ENCODE results near the gene LRRTM4. TPM values are rescaled to one million over a fixed set of nuclear protein-coding genes. Genes with fewer than 3 reads are reported as not detected.
"Not testable (repeated sequence)": the region's sequence is repeated elsewhere in the genome, so short reads cannot be mapped to it uniquely, and the experiment has no call there.

LRRTM4 gene
- total RNA-seq, 1 experiment from 2014 or later, result 9.4 TPM

DNA sequence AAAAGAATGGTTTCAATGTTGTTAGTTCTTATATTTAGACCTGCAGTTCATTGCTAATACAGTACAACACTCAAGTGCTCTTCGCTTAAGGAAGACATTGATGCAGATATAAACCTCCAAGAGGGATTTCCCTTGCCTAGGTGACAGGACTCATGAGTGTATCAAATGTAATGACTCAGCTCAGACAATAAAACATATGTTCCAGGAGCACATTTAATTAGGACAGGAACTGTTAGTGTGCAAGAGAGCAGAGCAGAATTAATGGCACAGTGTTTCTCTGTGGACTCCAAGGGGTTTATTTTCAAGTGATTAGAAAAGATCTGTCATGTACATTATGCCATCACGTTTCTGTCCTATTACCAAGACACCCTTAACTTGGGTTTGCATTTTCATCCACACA, 375.0 kb downstream of the LRRTM4 start (continued):
- TF ChIP-seq, protein P1, sequence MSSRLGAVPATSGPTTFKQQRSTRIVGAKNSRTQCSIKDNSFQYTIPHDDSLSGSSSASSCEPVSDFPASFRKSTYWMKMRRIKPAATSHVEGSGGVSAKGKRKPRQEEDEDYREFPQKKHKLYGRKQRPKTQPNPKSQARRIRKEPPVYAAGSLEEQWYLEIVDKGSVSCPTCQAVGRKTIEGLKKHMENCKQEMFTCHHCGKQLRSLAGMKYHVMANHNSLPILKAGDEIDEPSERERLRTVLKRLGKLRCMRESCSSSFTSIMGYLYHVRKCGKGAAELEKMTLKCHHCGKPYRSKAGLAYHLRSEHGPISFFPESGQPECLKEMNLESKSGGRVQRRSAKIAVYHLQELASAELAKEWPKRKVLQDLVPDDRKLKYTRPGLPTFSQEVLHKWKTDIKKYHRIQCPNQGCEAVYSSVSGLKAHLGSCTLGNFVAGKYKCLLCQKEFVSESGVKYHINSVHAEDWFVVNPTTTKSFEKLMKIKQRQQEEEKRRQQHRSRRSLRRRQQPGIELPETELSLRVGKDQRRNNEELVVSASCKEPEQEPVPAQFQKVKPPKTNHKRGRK (CRISPR knock-in tag; IDR thresholded peaks at IDR 0.05; ENCODE audit: borderline replicate concordance), result no peak
- TF ChIP-seq OVOL2 (CRISPR knock-in tag; IDR thresholded peaks at IDR 0.05; ENCODE audit: borderline replicate concordance) (no peak), TEAD1 (CRISPR knock-in tag; IDR thresholded peaks at IDR 0.05) (no peak), FOXP1 (CRISPR knock-in tag; IDR thresholded peaks at IDR 0.05; ENCODE audit: borderline replicate concordance) (no peak), ESRRA (CRISPR knock-in tag; IDR thresholded peaks at IDR 0.05; ENCODE audit: borderline replicate concordance) (no peak)

DNA sequence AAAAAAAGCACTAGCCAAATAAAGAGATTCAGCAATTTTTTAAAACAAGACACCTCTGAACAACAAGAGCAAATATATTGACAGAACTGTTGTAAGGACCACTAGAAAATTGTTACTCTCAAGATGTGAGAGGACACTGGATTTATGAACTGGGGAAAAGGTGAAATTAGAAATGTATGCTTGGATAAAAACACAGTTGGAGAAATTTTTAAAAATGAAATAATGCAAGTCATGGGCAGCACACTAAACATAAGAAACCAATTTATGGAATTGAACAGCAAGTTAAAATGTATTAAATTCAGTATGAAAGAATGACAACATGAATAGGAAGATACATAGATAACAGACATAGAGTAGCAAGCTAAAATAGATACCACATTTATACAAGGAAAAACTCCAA, 377.4 kb downstream of the LRRTM4 start:
- Mint-ChIP-seq H3K4me1 (peaks cover 6% of the 10 kb centered on the region; the same call in 1 of the 2 replicates), H3K4me3 (no peak overlapping the region), H3K27ac (no peak overlapping the region), H3K36me3 (peaks cover 8% of the 10 kb centered on the region), H3K27me3 (ENCODE audit: low read depth) (peaks cover 2% of the 10 kb centered on the region; the same call in 1 of the 2 replicates), H3K9me3 (peaks cover 14% of the 10 kb centered on the region)
- TF ChIP-seq GRHL2 (CRISPR knock-in tag; IDR thresholded peaks at IDR 0.05; ENCODE audit: insufficient replicate concordance, severe bottlenecking), result no peak
- TF ChIP-seq, protein P2, sequence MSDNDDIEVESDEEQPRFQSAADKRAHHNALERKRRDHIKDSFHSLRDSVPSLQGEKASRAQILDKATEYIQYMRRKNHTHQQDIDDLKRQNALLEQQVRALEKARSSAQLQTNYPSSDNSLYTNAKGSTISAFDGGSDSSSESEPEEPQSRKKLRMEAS (CRISPR knock-in tag; IDR thresholded peaks at IDR 0.05), result no peak
- TF ChIP-seq, protein P3, sequence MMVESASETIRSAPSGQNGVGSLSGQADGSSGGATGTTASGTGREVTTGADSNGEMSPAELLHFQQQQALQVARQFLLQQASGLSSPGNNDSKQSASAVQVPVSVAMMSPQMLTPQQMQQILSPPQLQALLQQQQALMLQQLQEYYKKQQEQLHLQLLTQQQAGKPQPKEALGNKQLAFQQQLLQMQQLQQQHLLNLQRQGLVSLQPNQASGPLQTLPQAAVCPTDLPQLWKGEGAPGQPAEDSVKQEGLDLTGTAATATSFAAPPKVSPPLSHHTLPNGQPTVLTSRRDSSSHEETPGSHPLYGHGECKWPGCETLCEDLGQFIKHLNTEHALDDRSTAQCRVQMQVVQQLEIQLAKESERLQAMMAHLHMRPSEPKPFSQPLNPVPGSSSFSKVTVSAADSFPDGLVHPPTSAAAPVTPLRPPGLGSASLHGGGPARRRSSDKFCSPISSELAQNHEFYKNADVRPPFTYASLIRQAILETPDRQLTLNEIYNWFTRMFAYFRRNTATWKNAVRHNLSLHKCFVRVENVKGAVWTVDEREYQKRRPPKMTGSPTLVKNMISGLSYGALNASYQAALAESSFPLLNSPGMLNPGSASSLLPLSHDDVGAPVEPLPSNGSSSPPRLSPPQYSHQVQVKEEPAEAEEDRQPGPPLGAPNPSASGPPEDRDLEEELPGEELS (CRISPR knock-in tag; IDR thresholded peaks at IDR 0.05), result no peak
- no peak for ATAC-seq
- no peak for DNase-seq (ENCODE audit: low spot score)
- CTCF ChIA-PET, result no interaction called here
- POLR2A ChIA-PET, result no interaction called here

DNA sequence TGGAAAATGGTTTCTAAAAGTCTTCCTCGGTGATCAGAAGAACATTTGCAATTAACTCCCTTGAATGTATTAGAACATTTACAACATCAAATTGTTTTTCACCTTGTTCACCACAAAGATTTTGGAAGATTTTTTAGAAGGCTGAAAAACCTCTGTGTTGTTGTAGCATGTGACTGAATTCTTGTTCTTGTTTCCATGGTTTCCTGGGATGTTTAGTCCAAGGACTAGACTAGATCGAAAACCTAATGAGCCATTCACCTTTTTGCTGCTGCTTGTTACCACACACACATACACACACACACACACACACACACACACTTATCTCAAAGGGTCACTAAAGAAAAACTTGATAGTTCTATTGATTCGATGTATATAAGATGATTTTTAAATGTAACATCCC, 380.0 kb downstream of the LRRTM4 start:
- ChIA-PET POLR2A (no interaction called here), CTCF (no interaction called here)
- DNase-seq (ENCODE audit: low spot score), result no peak
- Mint-ChIP-seq H3K36me3 (peaks cover 33% of the 10 kb centered on the region), H3K9me3 (peaks cover 41% of the 10 kb centered on the region), H3K4me3 (no peak overlapping the region), H3K27ac (no peak overlapping the region), H3K4me1 (no peaks in the 10 kb centered on the region), H3K27me3 (ENCODE audit: low read depth) (peaks cover 11% of the 10 kb centered on the region)
- ATAC-seq, result no peak
- TF ChIP-seq NR2C2 (CRISPR knock-in tag; IDR thresholded peaks at IDR 0.05), result no peak
- TF ChIP-seq, protein P4, sequence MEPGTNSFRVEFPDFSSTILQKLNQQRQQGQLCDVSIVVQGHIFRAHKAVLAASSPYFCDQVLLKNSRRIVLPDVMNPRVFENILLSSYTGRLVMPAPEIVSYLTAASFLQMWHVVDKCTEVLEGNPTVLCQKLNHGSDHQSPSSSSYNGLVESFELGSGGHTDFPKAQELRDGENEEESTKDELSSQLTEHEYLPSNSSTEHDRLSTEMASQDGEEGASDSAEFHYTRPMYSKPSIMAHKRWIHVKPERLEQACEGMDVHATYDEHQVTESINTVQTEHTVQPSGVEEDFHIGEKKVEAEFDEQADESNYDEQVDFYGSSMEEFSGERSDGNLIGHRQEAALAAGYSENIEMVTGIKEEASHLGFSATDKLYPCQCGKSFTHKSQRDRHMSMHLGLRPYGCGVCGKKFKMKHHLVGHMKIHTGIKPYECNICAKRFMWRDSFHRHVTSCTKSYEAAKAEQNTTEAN (CRISPR knock-in tag; IDR thresholded peaks at IDR 0.05), result no peak

DNA sequence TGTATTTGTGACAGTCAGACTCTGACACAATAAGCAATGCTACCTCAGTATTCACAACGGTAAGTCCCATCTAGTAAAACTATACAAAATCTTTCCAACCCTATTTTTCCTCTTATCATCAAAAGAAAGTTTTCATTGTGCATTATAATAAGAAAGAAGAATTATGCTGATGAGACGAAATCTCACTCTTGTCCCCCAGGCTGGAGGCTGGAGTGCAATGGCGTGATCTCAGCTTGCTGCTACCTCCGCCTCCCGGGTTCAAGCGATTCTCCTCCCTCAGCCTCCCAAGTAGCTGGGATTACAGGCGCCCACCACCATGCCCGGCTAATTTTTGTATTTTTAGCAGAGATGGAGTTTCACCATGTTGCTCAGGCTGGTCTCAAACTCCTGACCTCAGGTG, 393.7 kb downstream of the LRRTM4 start:
- ATAC-seq; POLR2A ChIA-PET; CTCF ChIA-PET; H3K27ac Mint-ChIP-seq; H3K4me3 Mint-ChIP-seq; DNase-seq (ENCODE audit: low spot score); H3K4me1 Mint-ChIP-seq; H3K27me3 Mint-ChIP-seq (ENCODE audit: low read depth): not testable (repeated sequence)
- H3K36me3 Mint-ChIP-seq, result peaks cover 15% of the 10 kb centered on the region
- peaks cover 12% of the 10 kb centered on the region for H3K9me3 Mint-ChIP-seq

DNA sequence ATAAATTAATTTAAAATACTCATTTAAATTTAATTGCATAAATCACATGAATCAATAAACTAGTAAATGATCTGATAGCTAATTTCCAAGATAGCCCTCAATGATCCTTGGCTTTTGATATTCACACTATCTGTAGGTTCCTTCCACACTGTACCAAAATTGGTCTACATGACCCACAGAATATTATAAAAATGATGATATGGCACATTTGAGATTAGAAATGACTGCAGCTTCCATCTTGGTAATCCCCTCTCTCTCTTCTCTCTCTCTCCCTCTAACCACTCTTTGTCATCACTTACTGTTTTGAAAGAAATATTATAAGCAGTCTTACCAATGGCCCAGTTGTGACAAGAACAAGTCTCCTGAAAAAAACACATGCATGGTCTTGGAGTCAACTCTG, 394.8 kb downstream of the LRRTM4 start:
- H3K4me3 Mint-ChIP-seq, result no peak overlapping the region
- POLR2A ChIA-PET, result no interaction called here
- no peak for ATAC-seq
- H3K36me3 Mint-ChIP-seq, result peaks cover 12% of the 10 kb centered on the region
- no peaks in the 10 kb centered on the region for H3K27me3 Mint-ChIP-seq (ENCODE audit: low read depth)
- H3K9me3 Mint-ChIP-seq, result peaks cover 8% of the 10 kb centered on the region
- no peak for DNase-seq (ENCODE audit: low spot score)
- CTCF ChIA-PET, result no interaction called here
- TF ChIP-seq SMAD4 (CRISPR knock-in tag; IDR thresholded peaks at IDR 0.05), result no peak
- TF ChIP-seq, protein P5, sequence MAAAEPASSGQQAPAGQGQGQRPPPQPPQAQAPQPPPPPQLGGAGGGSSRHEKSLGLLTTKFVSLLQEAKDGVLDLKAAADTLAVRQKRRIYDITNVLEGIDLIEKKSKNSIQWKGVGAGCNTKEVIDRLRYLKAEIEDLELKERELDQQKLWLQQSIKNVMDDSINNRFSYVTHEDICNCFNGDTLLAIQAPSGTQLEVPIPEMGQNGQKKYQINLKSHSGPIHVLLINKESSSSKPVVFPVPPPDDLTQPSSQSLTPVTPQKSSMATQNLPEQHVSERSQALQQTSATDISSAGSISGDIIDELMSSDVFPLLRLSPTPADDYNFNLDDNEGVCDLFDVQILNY (CRISPR knock-in tag; IDR thresholded peaks at IDR 0.05), result no peak
- TF ChIP-seq RELA (CRISPR knock-in tag; IDR thresholded peaks at IDR 0.05; ENCODE audit: borderline replicate concordance), result no peak
- no peak overlapping the region for H3K27ac Mint-ChIP-seq
- no peaks in the 10 kb centered on the region for H3K4me1 Mint-ChIP-seq

Measured in WTC11 (cell line).